ENCODE data around the gene ACOT11.
A peak's percentile ranks its signal among the peaks of the same experiment; 100 is the strongest.

The ACOT11 gene

DNA sequence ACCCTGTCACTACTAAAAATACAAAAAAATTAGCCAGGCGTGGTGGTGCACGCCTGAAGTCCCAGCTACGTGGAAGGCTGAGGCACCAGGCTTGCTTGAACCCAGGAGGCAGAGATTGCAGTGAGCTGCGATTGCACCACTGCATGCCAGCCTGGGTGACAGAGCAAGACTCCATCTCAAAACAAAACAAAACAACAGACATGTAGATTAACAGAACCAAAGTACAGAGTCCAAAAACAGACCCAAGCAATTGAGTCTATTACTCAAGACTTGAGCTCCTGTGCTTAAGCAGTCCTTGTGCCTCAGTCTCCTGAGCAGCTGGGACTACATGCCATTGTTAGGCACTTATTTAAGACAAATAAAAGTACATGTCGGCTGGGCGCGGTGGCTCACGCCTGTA lies 9.5 kb upstream of the ACOT11 start:
- no peak for DNase-seq

GRCh38 chr1:54540582-54541295 lies 7.3 kb upstream of the ACOT11 start:
- DNase-seq = peak; percentile 53

DNA sequence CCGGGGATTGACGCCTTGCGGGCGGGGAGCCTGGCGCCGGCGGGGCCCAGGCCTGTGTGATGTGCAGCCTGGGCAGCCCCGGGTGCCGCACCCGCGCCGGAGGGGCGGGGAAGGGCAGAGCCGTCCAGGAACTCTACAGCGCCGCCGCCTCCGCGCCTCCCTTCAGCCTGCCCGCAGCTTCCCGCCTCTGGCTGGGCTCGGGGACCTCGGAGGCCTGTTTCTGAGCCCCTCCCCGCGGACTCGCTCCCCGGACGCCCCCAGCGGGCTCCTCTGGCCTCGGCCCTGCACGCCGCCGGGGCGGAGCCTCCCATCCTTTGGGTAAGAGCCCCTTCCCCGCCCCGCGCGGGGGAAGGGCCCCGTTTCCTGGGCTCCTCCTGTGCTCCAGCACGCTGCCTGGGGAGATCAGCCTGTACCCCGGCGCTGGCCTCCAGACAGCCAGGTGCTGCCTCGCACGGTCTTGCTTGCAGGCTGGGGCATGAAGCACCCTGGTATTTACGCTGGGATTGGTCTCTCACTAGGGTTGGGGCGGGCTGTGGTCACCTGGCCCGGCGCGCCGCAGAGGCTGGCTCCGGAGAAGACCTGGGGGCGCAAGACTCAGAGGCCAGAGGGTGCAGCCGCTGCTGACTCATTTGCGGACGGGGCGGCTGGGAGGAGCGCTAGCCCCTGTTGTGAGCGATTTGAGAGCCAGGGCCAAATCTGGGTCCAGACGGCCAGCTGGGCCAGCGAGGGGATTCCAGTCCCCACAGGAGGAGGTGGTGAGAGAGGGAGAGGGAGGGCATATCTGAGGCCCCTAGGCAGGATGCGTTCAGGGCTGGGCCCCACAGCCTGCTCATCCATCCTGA lies 5.7 kb upstream of the ACOT11 start:
- peak; percentile 86 for DNase-seq

- no peak for DNase-seq
Measured at GRCh38 chr1:54542962-54543539, 5.0 kb upstream of the ACOT11 start.

GRCh38 chr1:54543729-54544496 lies 4.1 kb upstream of the ACOT11 start:
- no peak for DNase-seq

GRCh38 chr1:54545916-54546635 lies 2.0 kb upstream of the ACOT11 start:
- DNase-seq = no peak

DNA sequence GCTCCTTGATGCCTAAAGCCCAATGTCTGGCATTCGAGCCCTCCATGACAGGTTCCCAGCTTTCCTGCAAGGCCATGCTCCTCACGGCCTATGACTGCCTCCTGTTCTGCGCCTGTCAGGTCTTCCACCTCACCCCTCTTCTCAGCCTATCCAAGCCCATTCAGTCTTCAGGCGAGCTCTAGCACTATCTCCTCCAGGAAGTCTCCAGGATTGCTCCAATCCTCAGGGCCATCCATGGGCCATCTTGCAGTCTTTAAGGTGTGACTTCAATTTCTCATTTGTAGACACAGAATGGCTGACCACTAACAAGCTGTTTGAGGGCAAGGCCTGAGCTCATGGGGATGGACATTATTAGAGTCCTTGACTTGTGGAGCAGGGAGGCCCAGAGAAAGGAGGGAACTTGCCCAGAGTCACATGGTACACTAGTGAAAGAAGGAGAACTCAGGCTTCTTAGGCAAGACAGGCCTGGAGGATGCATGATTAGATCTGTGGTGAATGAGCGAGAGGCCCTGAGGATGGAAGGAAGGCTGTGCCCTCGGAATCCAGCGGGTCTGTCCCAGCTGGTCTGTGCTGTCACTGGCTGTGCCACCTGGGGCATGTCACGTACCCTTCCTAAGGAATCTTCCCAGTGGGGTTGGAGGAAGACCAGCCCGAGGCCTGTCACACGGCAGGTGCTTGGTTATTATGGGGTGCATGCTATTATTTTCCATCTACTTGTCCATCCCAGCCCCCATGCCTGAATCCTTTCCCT lies 1.2 kb upstream of the ACOT11 start:
- no peak for DNase-seq

- no peak for DNase-seq
Measured at GRCh38 chr1:54548389-54549044, 489 bp downstream of the ACOT11 start.

GRCh38 chr1:54549181-54549924 lies 1.3 kb downstream of the ACOT11 start:
- DNase-seq = no peak

GRCh38 chr1:54551891-54552290 lies 3.9 kb downstream of the ACOT11 start:
- DNase-seq = no peak

DNA sequence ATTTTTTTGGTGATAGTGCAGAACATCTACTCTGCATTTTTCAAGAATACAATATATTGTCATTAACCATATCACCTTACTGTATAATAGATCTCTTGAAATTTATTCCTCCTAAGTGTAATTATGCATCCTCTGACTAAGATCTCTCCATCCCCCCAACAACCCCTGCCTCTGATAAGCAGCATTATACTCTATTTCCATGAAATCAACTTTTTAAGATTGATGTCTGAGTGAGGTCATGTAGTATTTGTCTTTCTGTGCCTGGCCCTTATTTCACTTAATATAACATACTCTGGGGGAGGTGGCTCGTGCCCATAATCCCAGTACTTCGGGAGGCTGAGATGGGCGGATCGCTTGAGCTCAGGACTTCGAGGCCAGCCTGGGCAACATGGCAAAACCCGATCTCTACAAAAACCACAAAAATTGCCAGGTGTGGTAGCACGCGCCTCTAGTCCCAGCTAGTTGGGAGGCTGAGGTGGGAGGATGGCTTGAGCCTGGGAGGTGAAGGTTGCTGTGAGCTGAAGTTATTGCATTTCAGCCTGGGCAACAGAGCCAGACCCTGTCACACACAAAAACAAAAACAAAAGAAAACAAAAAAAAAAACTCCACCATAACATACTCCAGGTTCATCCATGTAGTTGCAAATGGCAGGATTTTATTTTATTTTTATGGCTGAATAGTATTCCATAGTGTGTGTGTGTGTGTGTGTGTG lies 5.7 kb downstream of the ACOT11 start:
- no peak for DNase-seq

- DNase-seq = no peak
Measured at GRCh38 chr1:54556110-54556509, 8.1 kb downstream of the ACOT11 start.

- no peak for DNase-seq
Measured at GRCh38 chr1:54557671-54558355, 9.8 kb downstream of the ACOT11 start.

DNA sequence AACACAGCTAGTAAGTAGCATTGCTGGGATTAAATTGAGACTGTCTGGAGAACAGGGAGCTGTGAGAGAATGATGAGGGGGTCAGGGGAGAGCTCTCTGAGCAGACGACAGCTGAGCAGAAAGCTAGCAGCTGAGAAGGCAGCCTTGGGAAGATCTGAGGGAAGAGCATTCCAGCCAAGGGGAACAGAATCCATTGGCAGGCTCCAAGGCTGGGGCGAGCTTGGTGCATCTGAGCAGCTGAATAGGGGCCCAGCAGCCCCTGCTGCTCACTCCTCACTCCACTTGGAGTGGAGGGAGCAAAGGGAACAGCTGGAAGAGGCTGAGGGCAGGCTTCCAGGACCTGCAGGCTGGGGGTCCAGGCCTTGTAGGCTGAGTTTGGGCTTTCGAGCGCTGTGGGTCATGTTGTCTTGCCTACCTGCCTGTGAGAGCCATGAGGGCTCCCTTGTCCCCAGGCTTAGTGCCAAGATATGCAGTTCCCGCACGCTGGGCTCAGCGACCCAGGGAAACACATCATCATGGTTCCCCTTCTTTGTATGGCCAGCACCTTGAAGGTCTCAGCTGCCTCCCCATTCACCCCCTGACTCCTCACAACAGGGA lies 10.5 kb downstream of the ACOT11 start:
- no peak for DNase-seq

GRCh38 chr1:54559111-54559548 lies 11.1 kb downstream of the ACOT11 start:
- no peak for DNase-seq

DNA sequence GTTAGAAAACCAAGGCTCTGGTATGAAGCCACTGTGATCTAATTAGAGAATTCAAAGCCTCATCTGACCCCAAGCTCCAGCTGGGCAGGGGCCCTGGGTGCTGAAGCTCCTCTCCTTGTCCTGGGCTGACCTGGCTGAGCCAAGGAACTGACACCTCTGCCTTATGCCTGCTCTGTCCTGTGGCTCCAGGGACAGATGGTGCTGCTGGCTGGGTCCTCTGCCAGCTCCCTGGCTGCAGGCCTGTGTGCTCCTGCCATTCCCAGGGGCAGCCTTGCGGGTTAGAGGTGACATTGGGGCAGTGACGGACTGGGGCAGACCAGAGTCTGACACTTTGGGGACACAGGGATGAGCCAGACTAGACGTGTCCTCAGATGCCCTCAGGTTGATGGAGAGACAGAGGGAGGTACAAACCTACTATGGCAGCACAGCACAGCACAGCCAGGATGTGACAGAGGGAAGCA lies 11.8 kb downstream of the ACOT11 start:
- peak; percentile 62 for DNase-seq

DNA sequence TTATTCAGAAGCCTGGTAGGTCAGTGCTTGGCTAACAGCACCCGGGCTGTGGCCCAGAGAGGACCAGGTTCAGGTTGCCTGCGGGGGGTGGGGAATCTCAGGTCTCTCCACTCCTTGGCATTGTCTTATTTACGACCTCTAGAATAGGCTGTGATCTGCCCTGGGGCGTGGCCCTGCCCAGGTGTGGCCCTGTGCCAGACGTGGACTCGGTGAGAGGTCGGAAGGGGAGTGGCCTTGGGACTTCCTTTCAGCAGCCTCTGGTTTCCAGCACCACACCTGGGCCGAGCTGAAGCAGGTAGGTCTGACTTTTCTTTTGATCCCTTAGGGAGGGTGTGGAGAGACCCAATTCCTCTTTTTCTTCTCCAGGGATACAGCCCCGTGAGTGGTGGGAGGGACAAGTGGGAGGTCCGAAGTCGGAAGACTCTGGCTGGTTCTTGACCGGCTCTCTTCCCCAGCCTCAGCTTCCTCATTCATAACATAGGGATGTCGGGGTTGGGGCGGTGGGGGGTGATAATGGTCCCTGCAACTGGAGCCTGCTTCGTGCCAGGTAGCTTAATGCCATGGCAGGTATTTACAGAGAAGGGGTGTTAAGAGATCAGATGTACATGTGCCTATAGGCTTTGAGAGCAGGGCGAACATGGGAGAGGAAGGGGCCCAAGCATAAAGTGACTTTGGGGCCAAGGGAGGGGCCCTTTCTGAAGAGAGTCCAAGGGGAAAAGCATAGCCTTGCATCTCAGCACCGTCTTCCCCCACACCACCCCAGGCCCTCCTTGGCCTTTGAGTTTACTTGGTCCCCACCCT lies 16.5 kb downstream of the ACOT11 start:
- DNase-seq = no peak

GRCh38 chr1:54565113-54565501 lies 17.1 kb downstream of the ACOT11 start:
- no peak for DNase-seq
